Kidney tubule cell (primary cell): ENCODE data around the gene YOD1.
A peak's percentile ranks its signal among the peaks of the same experiment; 100 is the strongest.

Experiments used
- DNase-seq: peaks from one replicate; pipeline ENCODE4 v3.0.0-alpha.2; 2018; ENCODE audit warnings: low spot score

Gene YOD1

GRCh38 chr1:207006914-207007313, 44.1 kb downstream of the YOD1 start:
- DNase-seq: no peak

- DNase-seq: no peak
These were observed 44.9 kb downstream of the YOD1 start for GRCh38 chr1:207006083-207006482.

- peak; percentile 85 for DNase-seq
These were observed 45.8 kb downstream of the YOD1 start for GRCh38 chr1:207004931-207005830.

- no peak for DNase-seq
These were observed 47.8 kb downstream of the YOD1 start for GRCh38 chr1:207003210-207003609.

GRCh38 chr1:207002724-207003146, 48.3 kb downstream of the YOD1 start:
- DNase-seq: no peak

- no peak for DNase-seq
These were observed 49.3 kb downstream of the YOD1 start for GRCh38 chr1:207001492-207002245.

GRCh38 chr1:207000651-207001291, 50.2 kb downstream of the YOD1 start:
- DNase-seq: no peak

GRCh38 chr1:206998816-206999215, 52.2 kb downstream of the YOD1 start:
- no peak for DNase-seq
